Measurements from ENCODE around the gene AURKAIP1.

- TF ChIP-seq CTCF (conservative IDR thresholded peaks at IDR 0.05 in 1 of 2, IDR thresholded peaks at IDR 0.05 in 1 of 2; ENCODE audit: low read depth in 1 of 2, low read length in 2 of 2) (no peak), EZH2 (IDR thresholded peaks at IDR 0.05; ENCODE audit: low read length, missing control alignments) (no peak)
Observed at GRCh38 chr1:1419363-1419812, 44.4 kb upstream of the AURKAIP1 start.
